Activated CD8-positive, alpha-beta T cell treated with anti-CD3 and anti-CD28 coated beads for 36 hours (primary cell): Measurements from ENCODE around the gene AGPAT1. TPM values are rescaled to one million over a fixed set of nuclear protein-coding genes. Genes with fewer than 3 reads are reported as not detected.
"Not testable (repeated sequence)": the region's sequence is repeated elsewhere in the genome, so short reads cannot be mapped to it uniquely, and the experiment has no call there.

Source experiments
- ATAC-seq: fragments of 200-7000 bp; cut with Tn5 transposase; one replicate; pipeline ENCODE4 v1.10.0; 2021; ENCODE audit warnings: mild to moderate bottlenecking, moderate library complexity
- CTCF ChIA-PET: fragments of 350-600 bp; sonication (Branson Sonifier 250); formaldehyde crosslinking; loops from one replicate; lab custom pipeline; 2021; ENCODE audit warnings: antibody characterized with exemption; lab: Charles Lee
- POLR2A ChIA-PET: fragments of 350-600 bp; sonication (Branson Sonifier 250); formaldehyde crosslinking; loops from one replicate; lab custom pipeline; 2021; ENCODE audit warnings: antibody characterized with exemption; lab: Charles Lee
- DNase-seq: peaks from one replicate; pipeline ENCODE4 v3.0.0-alpha.2; 2020
- H3K27ac Mint-ChIP-seq: one replicate; pipeline ENCODE4 v1.8.0; 2021; ENCODE audit warnings: mild to moderate bottlenecking, mixed read lengths
- H3K27me3 Mint-ChIP-seq: one replicate; pipeline ENCODE4 v1.8.0; 2021; ENCODE audit warnings: mixed read lengths
- H3K36me3 Mint-ChIP-seq: one replicate; pipeline ENCODE4 v1.8.0; 2021; ENCODE audit warnings: low read depth, mixed read lengths
- H3K4me1 Mint-ChIP-seq: one replicate; pipeline ENCODE4 v1.8.0; 2021; ENCODE audit warnings: low read depth, mixed read lengths
- H3K4me3 Mint-ChIP-seq: one replicate; pipeline ENCODE4 v1.8.0; 2021; ENCODE audit warnings: mild to moderate bottlenecking, moderate library complexity, mixed read lengths
- H3K9me3 Mint-ChIP-seq: one replicate; pipeline ENCODE4 v1.8.0; 2021; ENCODE audit warnings: mixed read lengths
- intact Hi-C: fragments of 100-400 bp; cut with micrococcal nuclease; formaldehyde crosslinking; loops from one replicate; pipeline ENCODE4 v1.10.0; 2022
- total RNA-seq, 2 experiments: library from RNA; stranded (reverse); gene quantifications; one replicate each; pipeline ENCODE4 v1.2.3, GENCODE V29; 2021
- TF ChIP-seq, protein P1 (sequence below): fragments of 200-600 bp; IDR thresholded peaks from one replicate; pipeline ENCODE4 v1.8.0; 2022; ENCODE audit warnings: antibody characterized with exemption, mild to moderate bottlenecking

The AGPAT1 gene
- total RNA-seq, 2 experiments from 2014 or later, result 24.6 to 28.7 TPM

DNA sequence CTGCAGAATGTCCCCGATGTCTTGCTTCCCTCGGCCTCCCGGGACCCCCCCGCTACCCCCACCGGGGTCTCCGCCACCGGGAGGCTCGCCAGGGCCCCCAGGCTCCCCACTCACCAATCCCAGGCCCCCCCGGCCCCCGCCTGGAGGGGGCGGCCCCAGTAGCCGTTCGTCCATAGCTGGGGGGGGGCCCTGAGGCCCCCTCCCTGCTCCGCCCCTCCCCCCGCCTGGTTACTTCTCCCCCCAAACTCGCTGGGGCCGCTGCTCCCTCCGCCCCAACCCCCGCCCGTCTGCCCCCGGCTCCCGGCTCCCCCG lies 13.8 kb upstream of the AGPAT1 start:
- CTCF ChIA-PET, result interaction anchor here (0.8 to 1.2 kb wide), 3 partner anchors 21 to 73 kb away, joined by 3 read pairs; no protein-coding TSS in a partner anchor
- no peaks in the 10 kb centered on the region for H3K27me3 Mint-ChIP-seq
- H3K9me3 Mint-ChIP-seq, result no peaks in the 10 kb centered on the region
- H3K27ac Mint-ChIP-seq, result peak overlapping the region; percentile 96
- ATAC-seq (no peak), DNase-seq (no peak)
- TF ChIP-seq, protein P1, sequence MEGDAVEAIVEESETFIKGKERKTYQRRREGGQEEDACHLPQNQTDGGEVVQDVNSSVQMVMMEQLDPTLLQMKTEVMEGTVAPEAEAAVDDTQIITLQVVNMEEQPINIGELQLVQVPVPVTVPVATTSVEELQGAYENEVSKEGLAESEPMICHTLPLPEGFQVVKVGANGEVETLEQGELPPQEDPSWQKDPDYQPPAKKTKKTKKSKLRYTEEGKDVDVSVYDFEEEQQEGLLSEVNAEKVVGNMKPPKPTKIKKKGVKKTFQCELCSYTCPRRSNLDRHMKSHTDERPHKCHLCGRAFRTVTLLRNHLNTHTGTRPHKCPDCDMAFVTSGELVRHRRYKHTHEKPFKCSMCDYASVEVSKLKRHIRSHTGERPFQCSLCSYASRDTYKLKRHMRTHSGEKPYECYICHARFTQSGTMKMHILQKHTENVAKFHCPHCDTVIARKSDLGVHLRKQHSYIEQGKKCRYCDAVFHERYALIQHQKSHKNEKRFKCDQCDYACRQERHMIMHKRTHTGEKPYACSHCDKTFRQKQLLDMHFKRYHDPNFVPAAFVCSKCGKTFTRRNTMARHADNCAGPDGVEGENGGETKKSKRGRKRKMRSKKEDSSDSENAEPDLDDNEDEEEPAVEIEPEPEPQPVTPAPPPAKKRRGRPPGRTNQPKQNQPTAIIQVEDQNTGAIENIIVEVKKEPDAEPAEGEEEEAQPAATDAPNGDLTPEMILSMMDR, result no peak
- H3K36me3 Mint-ChIP-seq, result peaks cover 44% of the 10 kb centered on the region
- H3K4me1 Mint-ChIP-seq, result peaks cover 50% of the 10 kb centered on the region
- POLR2A ChIA-PET, result interaction anchor here (0.6 to 7.2 kb wide), 3 partner anchors 11 to 1352 kb away, joined by 3 to 72 read pairs (median 4); partner anchors contain the start of genes AGPAT1 and RNF5
- peak overlapping the region; percentile 97 for H3K4me3 Mint-ChIP-seq
- intact Hi-C loops, result no loop called here

DNA sequence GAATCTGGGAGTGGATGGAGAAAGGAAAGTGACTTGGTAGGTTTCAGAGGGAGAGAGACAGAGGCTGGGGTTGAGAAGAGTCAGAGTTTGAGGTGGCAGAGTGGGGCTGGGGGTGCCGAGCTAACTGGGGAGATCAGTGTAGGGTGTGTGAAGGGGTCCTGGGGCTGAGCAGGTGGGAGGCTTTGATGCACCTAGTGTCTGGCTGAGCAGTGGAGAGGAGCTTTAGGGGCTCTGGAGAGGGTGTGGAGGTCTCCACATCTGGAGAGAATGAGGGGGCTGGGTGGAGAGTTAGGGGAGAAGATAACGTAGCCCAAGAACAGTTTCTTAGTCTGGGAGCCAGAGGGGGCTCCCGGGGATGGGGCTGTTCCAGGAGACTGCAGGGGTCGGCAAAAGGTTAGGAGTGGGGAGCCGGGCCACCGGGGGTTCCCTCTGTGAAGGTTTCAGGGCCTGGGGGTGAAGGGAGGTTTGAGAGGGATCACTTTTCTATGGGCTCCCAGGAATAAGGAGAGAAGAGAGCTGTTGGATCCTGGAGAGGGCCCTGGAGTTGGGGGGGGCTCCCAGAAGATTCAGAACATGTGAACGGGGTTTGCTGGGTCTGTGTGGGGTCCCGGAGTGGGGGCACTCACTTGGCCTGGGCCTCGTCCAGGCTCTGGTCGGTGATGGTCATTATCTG lies 13.3 kb upstream of the AGPAT1 start:
- H3K27ac Mint-ChIP-seq, result peak overlapping the region; percentile 96
- no peak for ATAC-seq
- POLR2A ChIA-PET, result interaction anchor here (0.9 to 7.2 kb wide), 3 partner anchors 10 to 783 kb away, joined by 3 to 72 read pairs (median 4); partner anchors contain the start of genes AGPAT1 and RNF5

DNA sequence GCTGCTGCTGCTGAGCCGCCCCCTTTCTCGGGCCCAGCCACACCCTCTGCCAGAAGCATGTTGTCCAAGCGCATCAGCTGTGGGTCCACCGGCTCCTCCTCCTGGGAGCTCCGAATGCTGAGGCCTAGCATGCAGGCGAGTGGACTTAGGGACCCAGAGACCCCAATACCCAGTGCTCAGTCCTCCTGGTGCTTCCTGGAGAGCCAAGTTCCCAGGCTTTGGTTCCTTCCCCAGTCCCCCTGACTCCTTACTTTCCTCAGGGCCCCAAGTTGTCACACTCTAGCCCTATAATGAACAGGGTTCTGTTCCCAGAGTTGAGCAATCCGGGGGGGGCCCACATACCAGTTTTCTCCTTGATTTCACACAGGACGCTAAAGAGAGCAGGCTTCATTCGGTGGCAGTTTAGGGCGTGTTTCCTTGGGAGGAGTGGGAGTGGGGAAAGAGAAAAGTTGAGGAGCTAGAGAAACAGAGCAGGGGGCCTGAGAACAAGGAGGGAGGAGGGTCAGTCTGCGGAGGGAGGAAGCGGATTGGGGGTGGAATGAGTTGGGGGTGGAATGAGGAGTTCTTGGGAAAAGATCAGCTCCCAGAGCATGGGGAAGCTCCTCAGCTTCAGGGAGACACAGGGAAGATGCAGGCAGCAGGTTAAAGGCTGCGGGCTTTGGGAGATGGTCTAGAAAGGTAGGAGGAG lies 12.6 kb upstream of the AGPAT1 start:
- DNase-seq (no peak), ATAC-seq (no peak)
- peaks cover 40% of the 10 kb centered on the region for H3K4me1 Mint-ChIP-seq
- TF ChIP-seq, protein P1, result no peak
- H3K4me3 Mint-ChIP-seq, result peak overlapping the region; percentile 95
- intact Hi-C loops, result no loop called here
- no peaks in the 10 kb centered on the region for H3K9me3 Mint-ChIP-seq
- H3K27me3 Mint-ChIP-seq, result no peaks in the 10 kb centered on the region
- POLR2A ChIA-PET, result interaction anchor here (1.2 to 7.2 kb wide), 2 partner anchors 10 to 784 kb away, joined by 3 to 72 read pairs; partner anchors contain the start of genes AGPAT1 and RNF5
- peaks cover 48% of the 10 kb centered on the region for H3K36me3 Mint-ChIP-seq
- CTCF ChIA-PET, result interaction anchor here (0.9 kb wide), 1 partner anchor 70 kb away, joined by 3 read pairs; no protein-coding TSS in a partner anchor
- H3K27ac Mint-ChIP-seq, result peak overlapping the region; percentile 96

More for the DNA sequence above, 13.3 kb upstream of the AGPAT1 start:
- Mint-ChIP-seq H3K4me3 (peak overlapping the region; percentile 95), H3K9me3 (no peaks in the 10 kb centered on the region), H3K27me3 (no peaks in the 10 kb centered on the region), H3K4me1 (peaks cover 47% of the 10 kb centered on the region), H3K36me3 (peaks cover 44% of the 10 kb centered on the region)
- no peak for DNase-seq
- intact Hi-C loops, result no loop called here
- CTCF ChIA-PET, result interaction anchor here (0.9 kb wide), 1 partner anchor 70 kb away, joined by 3 read pairs; no protein-coding TSS in a partner anchor
- TF ChIP-seq, protein P1, result no peak

DNA sequence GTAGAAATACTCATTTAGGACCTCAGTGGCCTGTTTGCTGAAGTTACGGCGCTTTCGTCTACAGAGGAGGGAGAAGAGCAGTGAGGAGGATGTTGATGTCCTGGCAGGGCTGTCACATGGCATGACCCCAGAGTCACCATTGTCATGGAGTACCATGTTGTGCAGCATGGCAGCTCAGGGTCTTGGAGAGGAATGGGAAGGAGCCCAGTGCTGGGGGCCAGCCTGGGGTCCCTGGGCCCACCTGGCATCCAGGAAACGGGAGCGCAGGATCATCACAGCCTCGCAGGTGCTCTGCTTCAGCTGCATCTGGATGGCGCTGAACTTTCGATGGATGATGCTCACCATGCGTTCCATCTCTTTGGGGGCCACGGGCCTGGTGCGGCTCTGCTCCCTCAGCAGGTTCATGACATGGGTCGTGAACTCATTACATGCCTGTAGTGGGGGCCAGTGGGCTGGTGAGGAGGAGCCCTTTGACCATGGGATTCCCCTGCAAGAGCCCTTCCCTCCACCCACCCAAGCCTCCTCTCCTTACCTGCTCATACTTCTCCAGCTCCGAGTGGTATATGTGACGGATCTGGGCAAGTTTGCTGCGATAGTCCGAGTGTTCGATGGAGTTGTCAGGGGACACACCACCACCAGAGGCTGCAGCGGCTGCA lies 12.0 kb upstream of the AGPAT1 start:
- peak overlapping the region; percentile 95 for H3K4me3 Mint-ChIP-seq
- H3K36me3 Mint-ChIP-seq, result peaks cover 50% of the 10 kb centered on the region
- CTCF ChIA-PET, H3K27me3 Mint-ChIP-seq, H3K9me3 Mint-ChIP-seq, intact Hi-C loops, DNase-seq, ATAC-seq: not testable (repeated sequence)
- POLR2A ChIA-PET, result interaction anchor here (1.2 to 7.2 kb wide), 2 partner anchors 9 to 784 kb away, joined by 3 to 72 read pairs; partner anchors contain the start of genes AGPAT1 and RNF5
- peak overlapping the region; percentile 96 for H3K27ac Mint-ChIP-seq
- peaks cover 44% of the 10 kb centered on the region for H3K4me1 Mint-ChIP-seq

DNA sequence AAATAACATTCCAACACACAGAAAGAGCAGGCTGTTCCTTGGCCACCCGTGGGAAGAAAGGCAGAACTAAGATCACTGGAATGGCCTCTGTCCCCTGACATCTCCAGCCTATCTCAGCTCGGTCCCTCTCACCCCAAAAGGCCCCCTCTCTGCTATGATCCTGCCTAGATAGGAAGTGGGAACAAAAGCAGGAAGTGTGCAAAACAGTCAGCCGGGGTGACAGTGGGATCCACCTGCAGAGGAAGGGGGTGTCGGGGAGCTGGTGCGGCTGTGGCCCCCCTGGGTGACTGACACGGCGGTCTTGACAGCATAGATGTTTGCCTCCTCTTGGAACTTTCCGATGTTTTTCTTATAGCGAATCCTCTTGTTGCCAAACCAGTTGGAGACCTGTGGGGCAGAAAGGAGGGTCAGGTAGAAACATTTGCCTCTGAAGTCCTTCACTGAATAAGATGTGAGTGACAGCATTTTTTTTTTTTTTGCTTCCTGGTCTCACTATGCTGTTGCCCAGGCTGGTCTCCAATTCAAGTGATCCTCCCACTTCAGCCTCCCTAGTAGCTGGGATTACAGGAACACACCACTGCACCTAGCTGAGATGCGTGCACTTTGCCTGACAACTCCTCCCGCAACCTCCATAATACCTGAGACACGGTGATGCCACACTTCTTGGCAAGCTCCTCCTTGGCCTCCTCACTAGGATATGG lies 11.3 kb upstream of the AGPAT1 start:
- DNase-seq (no peak), ATAC-seq (no peak)
- peaks cover 47% of the 10 kb centered on the region for H3K4me1 Mint-ChIP-seq
- TF ChIP-seq, protein P1, result no peak
- H3K4me3 Mint-ChIP-seq, result peak overlapping the region; percentile 95
- no peaks in the 10 kb centered on the region for H3K9me3 Mint-ChIP-seq
- ChIA-PET CTCF (interaction anchor here (0.6 kb wide), 1 partner anchor 219 kb away, joined by 3 read pairs; no protein-coding TSS in a partner anchor), POLR2A (interaction anchor here (1.5 to 7.2 kb wide), 2 partner anchors 8 kb away, joined by 4 to 72 read pairs; partner anchors contain the start of genes AGPAT1 and RNF5)
- peak overlapping the region; percentile 92 for H3K27ac Mint-ChIP-seq
- H3K27me3 Mint-ChIP-seq, result no peaks in the 10 kb centered on the region
- intact Hi-C loops, result no loop called here
- peaks cover 55% of the 10 kb centered on the region for H3K36me3 Mint-ChIP-seq

DNA sequence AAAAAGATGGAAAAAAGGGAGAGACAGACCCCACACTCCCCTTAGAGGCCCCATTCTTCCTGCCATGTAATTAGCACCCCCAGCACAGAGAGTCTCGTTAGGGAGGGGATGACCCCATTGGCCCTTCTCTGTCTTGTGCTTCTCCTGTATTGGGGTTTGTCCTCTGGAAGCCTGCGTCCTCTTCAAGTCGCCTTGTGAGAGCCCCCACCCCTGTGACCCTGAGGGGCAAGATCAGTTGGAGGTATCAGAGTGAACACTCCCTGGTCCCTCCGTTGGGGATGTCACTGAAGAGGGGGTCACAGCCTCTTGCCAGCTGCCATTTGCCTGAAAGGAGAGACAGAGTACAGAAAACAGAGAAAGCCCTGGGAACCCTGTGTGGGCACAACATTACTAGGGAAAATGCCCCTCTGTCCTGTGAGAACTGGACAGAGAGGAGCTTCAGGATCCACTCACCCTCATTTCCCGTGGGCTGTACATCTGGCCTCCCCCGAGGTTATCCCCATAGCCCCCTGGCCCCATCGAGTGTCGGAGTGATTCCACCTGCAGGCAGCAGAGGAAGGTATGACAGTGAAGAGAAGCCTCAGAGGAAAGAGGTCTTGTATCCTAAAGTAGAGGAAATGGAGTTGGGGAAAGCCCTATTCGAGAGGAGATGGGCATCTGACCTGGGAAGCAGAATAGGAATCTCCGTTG lies 10.4 kb upstream of the AGPAT1 start:
- H3K36me3 Mint-ChIP-seq, result peaks cover 55% of the 10 kb centered on the region
- H3K9me3 Mint-ChIP-seq, CTCF ChIA-PET, DNase-seq, H3K27me3 Mint-ChIP-seq, ATAC-seq, intact Hi-C loops: not testable (repeated sequence)
- peak overlapping the region; percentile 95 for H3K4me3 Mint-ChIP-seq
- H3K4me1 Mint-ChIP-seq, result peaks cover 50% of the 10 kb centered on the region
- POLR2A ChIA-PET, result interaction anchor here (0.6 to 7.2 kb wide), 3 partner anchors 7 to 14 kb away, joined by 3 to 72 read pairs (median 4); partner anchors contain the start of genes AGPAT1 and RNF5
- H3K27ac Mint-ChIP-seq, result peak overlapping the region; percentile 92
